Measurements from ENCODE around the gene SYTL4.

- no peak for TF ChIP-seq CTCF (IDR thresholded peaks at IDR 0.05; ENCODE audit: low read depth, low read length)
- TF ChIP-seq EZH2phosphoT487 (IDR thresholded peaks at IDR 0.05; ENCODE audit: low read depth): no peak
These were observed 59.0 kb downstream of the SYTL4 start for GRCh38 chrX:100672966-100673365.
